ENCODE measurements around the gene MARVELD3.
"Not testable (repeated sequence)": the region's sequence is repeated elsewhere in the genome, so short reads cannot be mapped to it uniquely, and the experiment has no call there.

The MARVELD3 gene
- total RNA-seq, result 0 reads per million in 4 donors

- DNase-seq, result peak in 1 of 5 donors; percentile 14
These were observed at the start of gene MARVELD3 for GRCh38 chr16:71626018-71626857. TSS of gene MARVELD3 (plus strand) at chr16:71626184. CDS start at chr16:71626230, 46 bp downstream.

- DNase-seq, result no peak
These were observed 49.0 kb upstream of the MARVELD3 start, which contains the start of gene TAT for GRCh38 chr16:71576971-71577370. TSS of gene TAT (minus strand) at chr16:71577092. CDS start at chr16:71576415, 677 bp downstream.

GRCh38 chr16:71582553-71582848, 43.5 kb upstream of the MARVELD3 start:
- DNase-seq, result not testable (repeated sequence)

DNA sequence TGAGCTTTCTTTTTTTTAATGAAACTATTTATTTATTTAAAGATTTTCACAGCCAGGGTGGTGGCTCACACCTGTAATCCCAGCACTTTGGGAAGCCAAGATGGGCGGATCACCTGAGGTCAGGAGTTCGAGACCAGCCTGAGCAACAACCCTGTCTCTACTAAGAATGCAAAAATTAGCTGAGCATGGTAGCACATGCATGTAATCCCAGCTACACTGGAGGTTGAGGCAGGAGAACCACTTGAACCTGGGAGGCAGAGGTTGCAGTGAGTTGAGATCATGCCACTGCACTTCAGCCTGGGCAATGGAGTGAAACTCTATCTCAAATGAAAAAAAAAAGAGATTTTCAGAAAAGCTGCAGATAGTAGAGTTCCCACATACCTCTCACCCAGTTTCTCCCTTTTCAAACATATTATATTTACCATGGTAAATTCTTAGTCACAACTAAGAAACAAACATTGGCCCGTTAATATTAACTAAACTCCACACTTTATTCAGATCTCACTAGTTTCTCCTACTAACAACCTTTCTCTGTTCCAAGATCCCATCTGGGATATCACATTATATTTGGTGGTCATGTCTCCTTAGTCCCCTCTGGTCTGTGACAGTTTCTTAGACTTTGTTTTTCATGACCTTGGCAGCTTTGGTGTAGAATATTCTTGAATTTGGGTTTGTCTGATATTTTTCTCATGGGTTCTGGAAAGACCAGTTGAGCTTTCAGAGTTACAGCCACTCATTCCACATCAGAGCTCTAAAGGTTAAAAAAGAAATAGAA, 41.3 kb upstream of the MARVELD3 start:
- DNase-seq, result no peak

- DNase-seq, result no peak
These were observed 40.7 kb upstream of the MARVELD3 start for GRCh38 chr16:71585318-71585703.

DNA sequence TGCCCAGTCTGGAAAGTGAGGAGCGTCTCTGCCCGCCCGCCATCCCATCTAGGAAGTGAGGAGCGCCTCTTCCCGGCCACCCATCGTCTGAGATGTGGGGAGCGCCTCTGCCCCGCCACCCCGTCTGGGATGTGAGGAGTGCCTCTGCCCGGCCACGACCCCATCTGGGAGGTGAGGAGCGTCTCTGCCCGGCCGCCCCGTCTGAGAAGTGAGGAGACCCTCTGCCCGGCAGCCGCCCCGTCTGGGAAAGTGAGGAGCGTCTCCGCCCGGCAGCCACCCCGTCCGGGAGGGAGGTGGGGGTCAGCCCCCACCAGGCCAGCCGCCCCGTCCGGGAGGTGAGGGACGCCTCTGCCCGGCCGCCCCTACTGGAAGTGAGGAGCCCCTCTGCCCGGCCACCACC, 36.6 kb upstream of the MARVELD3 start:
- DNase-seq, result not testable (repeated sequence)

- not testable (repeated sequence) for DNase-seq
These were observed 35.9 kb upstream of the MARVELD3 start for GRCh38 chr16:71590071-71590470.

- DNase-seq, result no peak
These were observed 35.4 kb upstream of the MARVELD3 start for GRCh38 chr16:71590584-71590983.

DNA sequence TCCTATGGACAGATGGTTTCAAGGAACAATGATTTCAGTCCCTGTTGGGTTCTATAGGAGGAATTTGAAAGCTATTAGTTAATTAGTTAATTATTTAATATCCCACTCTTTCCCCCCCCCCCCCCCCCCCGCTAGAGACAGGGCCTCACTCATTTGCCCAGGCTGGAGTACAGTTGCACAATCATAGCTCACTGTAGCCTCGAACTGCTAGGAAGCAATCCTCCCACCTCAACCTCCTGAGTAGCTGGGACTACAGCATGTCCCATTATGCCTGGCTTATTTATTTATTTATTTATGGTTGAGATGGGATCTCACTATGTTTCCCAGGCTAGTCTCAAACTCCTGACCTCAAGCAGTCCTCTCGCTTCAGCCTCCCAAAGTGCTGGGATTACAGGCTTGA, 34.1 kb upstream of the MARVELD3 start:
- no peak for DNase-seq

GRCh38 chr16:71593048-71593999, 32.7 kb upstream of the MARVELD3 start:
- no peak for DNase-seq

DNA sequence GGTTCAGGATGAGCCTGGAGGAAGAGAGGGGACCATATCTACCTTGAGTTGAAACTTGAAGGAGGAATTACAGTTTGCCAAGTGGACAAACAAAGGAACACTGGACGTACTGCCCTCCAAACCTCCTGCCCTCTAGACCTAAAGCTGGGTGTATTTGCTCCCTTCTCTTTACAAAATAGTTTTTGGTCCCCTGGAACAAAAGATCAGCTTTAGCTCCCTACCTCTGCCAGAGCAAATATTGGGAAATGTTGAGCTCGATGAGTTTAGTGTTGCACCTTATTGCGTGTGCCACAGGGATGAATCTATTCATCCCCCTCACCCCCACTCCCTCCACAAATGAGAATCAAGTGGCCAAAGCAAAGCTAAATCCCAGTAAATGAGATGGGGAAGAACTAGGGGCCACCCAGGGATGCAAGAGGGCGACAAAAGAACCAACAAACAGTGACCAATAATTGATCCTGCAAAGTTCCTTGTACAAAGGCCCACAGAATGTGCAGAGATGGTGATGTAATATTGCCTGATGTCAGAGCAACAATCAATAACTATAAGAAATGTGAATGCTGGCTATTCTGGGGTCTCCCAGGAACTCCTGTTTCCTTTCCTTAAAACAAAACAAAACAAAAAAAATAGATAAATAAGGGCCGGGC, 31.9 kb upstream of the MARVELD3 start:
- no peak for DNase-seq

- DNase-seq, result not testable (repeated sequence)
These were observed 30.6 kb upstream of the MARVELD3 start for GRCh38 chr16:71595340-71595826.

GRCh38 chr16:71598426-71598825, 27.6 kb upstream of the MARVELD3 start:
- DNase-seq, result not testable (repeated sequence)

GRCh38 chr16:71600822-71601221, 25.2 kb upstream of the MARVELD3 start:
- DNase-seq, result no peak

DNA sequence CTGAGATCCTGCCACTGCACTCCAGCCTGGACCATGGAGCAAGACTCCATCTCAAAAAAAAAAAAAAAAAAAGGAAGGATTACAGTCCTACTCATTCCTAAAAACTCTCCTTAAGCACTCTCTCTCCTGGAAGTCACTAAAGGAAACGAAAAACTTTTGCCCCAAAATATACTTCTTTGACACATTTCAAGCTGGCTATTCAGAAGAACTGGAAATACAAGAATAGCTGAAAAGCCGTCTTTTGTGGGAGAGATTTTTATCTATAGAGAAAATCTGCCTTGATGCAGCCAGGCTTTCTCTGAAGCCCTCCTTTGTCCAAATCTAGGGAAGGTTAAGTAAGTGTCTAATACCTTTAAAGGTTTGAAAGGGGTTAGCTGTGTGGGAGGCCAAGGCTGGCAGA, 16.9 kb upstream of the MARVELD3 start:
- no peak for DNase-seq

DNA sequence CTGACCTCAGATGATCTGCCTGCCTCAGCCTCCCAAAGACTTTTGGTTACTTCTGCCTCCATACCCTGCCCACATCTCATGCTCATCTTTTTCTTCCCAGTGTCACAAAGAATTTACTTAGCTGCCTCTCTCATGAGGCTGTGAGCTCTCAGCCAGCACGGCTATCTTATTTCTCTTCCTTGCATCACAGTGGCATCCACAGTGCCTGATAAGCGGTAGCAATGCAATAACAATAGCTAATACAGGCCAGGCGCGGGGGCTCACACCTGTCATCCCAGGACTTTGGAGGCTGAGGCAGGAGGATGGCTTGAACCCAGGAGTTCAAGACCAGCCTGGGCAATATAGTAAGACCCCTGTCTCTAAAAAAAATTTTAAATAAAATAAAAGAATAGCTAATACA, 15.5 kb upstream of the MARVELD3 start:
- no peak for DNase-seq

GRCh38 chr16:71610936-71611871, 14.8 kb upstream of the MARVELD3 start:
- peak; percentile 50 to 67 (median 62) for DNase-seq

DNA sequence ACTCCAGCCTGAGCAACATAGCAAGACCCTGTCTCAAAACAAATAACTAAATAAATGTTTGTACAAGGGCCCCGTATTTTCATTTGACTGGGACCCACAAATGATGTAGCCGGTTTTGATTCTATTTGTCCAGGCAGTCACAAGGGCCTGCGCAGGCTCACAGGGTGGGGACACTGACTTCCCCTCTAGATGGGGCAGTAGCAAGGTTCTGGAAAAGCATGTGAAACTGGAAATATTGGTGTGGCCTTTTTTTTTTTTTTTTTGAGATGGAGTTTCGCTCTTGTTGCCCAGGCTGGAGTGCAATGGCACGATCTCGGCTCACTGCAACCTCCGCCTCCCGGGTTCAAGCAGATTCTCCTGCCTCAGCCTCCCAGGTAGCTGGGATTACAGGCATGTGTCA, 11.0 kb upstream of the MARVELD3 start:
- not testable (repeated sequence) for DNase-seq

DNA sequence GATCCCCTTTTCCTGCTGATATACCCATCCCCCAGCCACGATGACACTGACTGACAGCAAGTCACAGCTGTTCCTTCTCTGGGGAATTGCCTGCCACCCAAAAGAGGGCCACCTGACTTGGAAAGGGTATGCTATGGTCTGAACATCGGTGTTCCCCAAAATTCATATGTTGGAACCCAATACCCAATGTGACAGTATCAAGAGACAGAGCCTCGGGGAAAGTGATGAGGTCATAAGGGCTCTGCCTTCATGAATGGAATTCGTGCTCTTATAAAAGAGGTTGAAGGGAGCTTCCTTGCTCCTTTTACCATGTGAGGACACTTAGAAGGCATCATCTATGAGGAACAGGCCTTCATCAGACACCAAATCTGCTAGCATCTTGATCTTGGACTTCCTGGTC, 7.6 kb upstream of the MARVELD3 start:
- no peak for DNase-seq

GRCh38 chr16:71622088-71622487, 3.9 kb upstream of the MARVELD3 start:
- peak in 1 of 5 donors; percentile 65 for DNase-seq

DNA sequence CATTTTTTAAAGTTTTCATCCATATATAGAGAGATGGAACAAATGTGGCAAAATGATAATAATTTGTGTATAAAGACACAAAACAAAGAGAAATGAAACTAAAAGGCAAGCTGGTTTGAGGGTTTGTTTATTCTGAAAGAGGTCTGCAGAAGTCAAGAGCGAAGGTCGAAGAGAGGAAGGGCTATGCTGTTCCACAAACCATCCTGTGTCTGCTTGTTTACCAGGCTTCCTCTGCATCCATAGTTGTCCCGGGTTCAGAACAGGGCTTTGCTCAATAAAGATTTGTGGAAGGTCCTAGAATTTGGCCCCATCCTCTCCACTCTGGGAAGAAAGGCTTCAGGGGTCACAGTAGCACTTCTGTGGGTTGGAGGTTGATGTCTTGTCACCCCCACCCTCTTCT, 2.4 kb upstream of the MARVELD3 start:
- DNase-seq, result no peak

Data from T-helper 1 cell (primary cell).